Measurements from ENCODE around the gene CNOT1. TPM values are rescaled to one million over a fixed set of nuclear protein-coding genes. Genes with fewer than 3 reads are reported as not detected.

The CNOT1 gene
- total and polyA plus RNA-seq, 10 of the 15 experiments (the other 5 are each of a cell fraction or from before 2014, with no cell fraction given), result 101 to 246 (median 175) TPM

GRCh38 chr16:58485184-58485887 is 144.3 kb downstream of the CNOT1 start (continued):
- no peak for TF ChIP-seq RBBP5 (conservative IDR thresholded peaks at IDR 0.05)
- no peak for TF ChIP-seq KDM1A (IDR thresholded peaks at IDR 0.05; ENCODE audit: borderline replicate concordance)

GRCh38 chr16:58481931-58482330 is 147.7 kb downstream of the CNOT1 start:
- 32% methylated on average over 8 of the region's 8 CpGs for WGBS (ENCODE audit: insufficient coverage, insufficient replicate concordance, low lambda C conversion rate, missing lambda C conversion rate)
- Histone ChIP-seq H3K4me2 (ENCODE audit: control insufficient read depth, insufficient read depth) (no peak overlapping the region), H3K9ac (ENCODE audit: control insufficient read depth, insufficient read depth, low read length) (no peak overlapping the region), H3K4me1 (ENCODE audit: control insufficient read depth, insufficient read depth, low read length) (no peaks in the 10 kb centered on the region), H3K79me2 (ENCODE audit: control insufficient read depth, insufficient read depth, low read length) (no peaks in the 10 kb centered on the region), H3K27ac (ENCODE audit: control insufficient read depth, insufficient read depth) (no peak overlapping the region), H3K27me3 (replicated peaks in 1 of 2; ENCODE audit: control insufficient read depth in 2 of 2, insufficient read depth in 2 of 2, low read length in 1 of 2) (peaks cover 0 to 4% of the 10 kb centered on the region in 2 experiments; a peak in 1 of 4 replicates), H3K9me3 (replicated peaks; ENCODE audit: control insufficient read depth, insufficient read depth, low read length) (no peaks in the 10 kb centered on the region), H4K20me1 (ENCODE audit: control insufficient read depth, insufficient read depth) (no peaks in the 10 kb centered on the region), H2AFZ (ENCODE audit: control insufficient read depth, low read depth, low read length) (no peak overlapping the region), H3K4me3 (no peak overlapping the region), H3K36me3 (ENCODE audit: control insufficient read depth in 2 of 2, insufficient read depth in 2 of 2, low read length in 1 of 2) (no peaks in the 10 kb centered on the region)
- no peak for DNase-seq (ENCODE audit: low read depth, low spot score)
- SMC1A ChIA-PET (ENCODE audit: uncharacterized antibody, unreplicated experiment), result no interaction called here
- RAD21 ChIA-PET (ENCODE audit: unreplicated experiment), result no interaction called here
- ATAC-seq, result no peak
- intact Hi-C loops (cut with micrococcal nuclease; ENCODE audit: unreplicated experiment), result no loop called here
- no TSS peak for BruUV-seq (replicated peaks)
- FAIRE-seq, result no peak
- in situ Hi-C loops (cut with MboI), result no loop called here
- POLR2A ChIA-PET, result no interaction called here
- CTCF ChIA-PET, result interaction anchor here (12.5 kb wide), 1 partner anchor 145 kb away, joined by 209 read pairs; no protein-coding TSS in a partner anchor
- TF ChIP-seq CTCF (IDR thresholded peaks at IDR 0.05 in 2 of 3, conservative IDR thresholded peaks at IDR 0.05 in 1 of 3; ENCODE audit: control insufficient read depth in 2 of 3, extremely low read depth in 1 of 3, insufficient read depth in 1 of 3, low read depth in 3 of 3, low read length in 3 of 3), result no peak
- TF ChIP-seq POLR2AphosphoS2 (IDR thresholded peaks at IDR 0.05; ENCODE audit: low read depth, low read length), result no peak
- TF ChIP-seq SMAD5 (IDR thresholded peaks at IDR 0.05; ENCODE audit: low read depth), result no peak
- TF ChIP-seq NR2F1 (conservative IDR thresholded peaks at IDR 0.05), result no peak
- TF ChIP-seq GATAD2B (conservative IDR thresholded peaks at IDR 0.05; ENCODE audit: low read depth), result no peak
- TF ChIP-seq MYC (IDR thresholded peaks at IDR 0.05; ENCODE audit: insufficient read depth, insufficient read length, insufficient replicate concordance, low read length, severe bottlenecking), result no peak
- TF ChIP-seq ESRRA (IDR thresholded peaks at IDR 0.05; ENCODE audit: low read length), result no peak
- TF ChIP-seq CREB1 (IDR thresholded peaks at IDR 0.05; ENCODE audit: low read depth), result no peak
- no peak for TF ChIP-seq MLLT1 (IDR thresholded peaks at IDR 0.05)
- TF ChIP-seq, protein P1, sequence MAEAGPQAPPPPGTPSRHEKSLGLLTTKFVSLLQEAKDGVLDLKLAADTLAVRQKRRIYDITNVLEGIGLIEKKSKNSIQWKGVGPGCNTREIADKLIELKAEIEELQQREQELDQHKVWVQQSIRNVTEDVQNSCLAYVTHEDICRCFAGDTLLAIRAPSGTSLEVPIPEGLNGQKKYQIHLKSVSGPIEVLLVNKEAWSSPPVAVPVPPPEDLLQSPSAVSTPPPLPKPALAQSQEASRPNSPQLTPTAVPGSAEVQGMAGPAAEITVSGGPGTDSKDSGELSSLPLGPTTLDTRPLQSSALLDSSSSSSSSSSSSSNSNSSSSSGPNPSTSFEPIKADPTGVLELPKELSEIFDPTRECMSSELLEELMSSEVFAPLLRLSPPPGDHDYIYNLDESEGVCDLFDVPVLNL (IDR thresholded peaks at IDR 0.05; ENCODE audit: low read depth, low read length), result no peak
- TF ChIP-seq ASH2L (IDR thresholded peaks at IDR 0.05; ENCODE audit: borderline replicate concordance, low read depth), result no peak
- TF ChIP-seq CBX5 (IDR thresholded peaks at IDR 0.05; ENCODE audit: low read depth), result no peak
- TF ChIP-seq ZZZ3 (IDR thresholded peaks at IDR 0.05; ENCODE audit: control insufficient read depth, insufficient read length, low read depth), result no peak
- no peak for TF ChIP-seq SREBF2 (IDR thresholded peaks at IDR 0.05; ENCODE audit: low read length)
- TF ChIP-seq PAX8 (IDR thresholded peaks at IDR 0.05), result no peak
- no peak for TF ChIP-seq ZNF274 (IDR thresholded peaks at IDR 0.05; ENCODE audit: insufficient read depth, insufficient read length)
